Breast epithelium (tissue), 4 donors: ENCODE data around the gene SRP72. TPM values are rescaled to one million over a fixed set of nuclear protein-coding genes. Genes with fewer than 3 reads are reported as not detected.

Experiments
- DNase-seq, 2 donors: peaks; one replicate each; pipeline ENCODE4 v3.0.0-alpha.2; 2019; ENCODE audit warnings: low spot score in 2 of 2
- H3K27ac ChIP-seq, 2 donors: fragments of 200-600 bp; sonication (generic) in 1 of 2; one replicate each; pipeline ENCODE4 v1.5.1; 2016 to 2019; ENCODE audit warnings: mild to moderate bottlenecking in 1 of 2
- H3K27me3 ChIP-seq, 2 donors: fragments of 200-600 bp; sonication (generic) in 1 of 2; one replicate each; pipeline versions ENCODE4 v1.5.1 to v1.6.0; 2017 to 2019; ENCODE audit warnings: control low read depth in 1 of 2, mild to moderate bottlenecking in 1 of 2
- H3K36me3 ChIP-seq: fragments of 200-600 bp; one replicate; pipeline ENCODE4 v1.5.1; 2019
- H3K4me1 ChIP-seq, 2 donors: fragments of 200-600 bp; sonication (generic); one replicate each; pipeline ENCODE4 v1.5.1; 2016 to 2019; ENCODE audit warnings: control low read depth in 1 of 2
- H3K4me3 ChIP-seq, 3 donors: fragments of 200-600 bp; sonication (generic); 1 replicate in 2 of 3; 2 replicates in 1 of 3; pipeline ENCODE4 v1.5.1; 2016 to 2019; ENCODE audit warnings: mild to moderate bottlenecking in 3 of 3, moderate library complexity in 2 of 3
- H3K9me3 ChIP-seq, 2 donors: fragments of 200-600 bp; sonication (generic) in 1 of 2; one replicate each; pipeline ENCODE4 v1.5.1; 2016 to 2019; ENCODE audit warnings: control low read depth in 1 of 2
- CTCF ChIP-seq, 3 donors: fragments of 450-650 bp; IDR thresholded peaks; one replicate each; pipeline ENCODE4 v1.5.1; 2016 to 2017; ENCODE audit warnings: antibody characterized with exemption in 3 of 3, mild to moderate bottlenecking in 3 of 3, moderate library complexity in 3 of 3
- POLR2A ChIP-seq: fragments of 450-650 bp; IDR thresholded peaks from one replicate; pipeline ENCODE4 v1.6.1; 2016; ENCODE audit warnings: antibody characterized with exemption, mild to moderate bottlenecking, moderate library complexity
- POLR2AphosphoS5 ChIP-seq, 3 donors: sonication (generic); formaldehyde crosslinking; IDR thresholded peaks; one replicate each; pipeline ENCODE4 v1.6.1; 2017; ENCODE audit warnings: antibody characterized with exemption in 3 of 3
- intact Hi-C: fragments of 100-400 bp; cut with DNase I; formaldehyde crosslinking; loops from one replicate; pipeline ENCODE4 v1.15.1; 2023; ENCODE audit warnings: low total_unique reads
- total RNA-seq, 3 donors: library from RNA; depleted of rRNA; stranded (reverse); fragments of >200 nt; gene quantifications; one replicate each; pipeline ENCODE4 v1.1.0, GENCODE V29; 2016

Gene SRP72
- total RNA-seq, 3 donors from 2014 or later, result 60.6 to 74.8 (median 71.8) TPM

- Histone ChIP-seq H3K9me3 (no peaks in the 10 kb centered on the region), H3K36me3 (no peaks in the 10 kb centered on the region), H3K4me1 (no peaks in the 10 kb centered on the region), H3K27me3 (no peaks in the 10 kb centered on the region), H3K4me3 (no peak overlapping the region), H3K27ac (no peak overlapping the region)
- TF ChIP-seq POLR2AphosphoS5 (IDR thresholded peaks at IDR 0.05), result no peak
- TF ChIP-seq POLR2A, result no peak
- no peak for DNase-seq
- intact Hi-C loops, result loop anchor here (10.0 kb wide), 1 partner anchor 106 kb away; the partner anchor contains the start of genes PAICS and PPAT
These were observed 73.4 kb downstream of the SRP72 start for GRCh38 chr4:56540826-56541225.

- intact Hi-C loops, result loop anchor here (10.0 kb wide), 1 partner anchor 110 kb away; the partner anchor contains the start of genes PAICS and PPAT
- Histone ChIP-seq H3K4me3 (peak overlapping the region; percentile 9 to 63 (median 44)), H3K27me3 (no peaks in the 10 kb centered on the region), H3K9me3 (no peaks in the 10 kb centered on the region), H3K36me3 (no peaks in the 10 kb centered on the region), H3K4me1 (no peaks in the 10 kb centered on the region), H3K27ac (no peak overlapping the region)
- DNase-seq, result peak; percentile 62 to 83
- TF ChIP-seq POLR2A (no peak), POLR2AphosphoS5 (IDR thresholded peaks at IDR 0.05) (peak; percentile 19 to 54 (median 27)), CTCF (IDR thresholded peaks at IDR 0.05) (peak; percentile 82 to 92 (median 89))
These were observed 77.2 kb downstream of the SRP72 start for GRCh38 chr4:56544573-56545131.

GRCh38 chr4:56550642-56551041, 83.2 kb downstream of the SRP72 start:
- TF ChIP-seq POLR2AphosphoS5 (IDR thresholded peaks at IDR 0.05) (no peak), POLR2A (no peak), CTCF (IDR thresholded peaks at IDR 0.05) (no peak)
- no peak for DNase-seq
- no peak overlapping the region for H3K4me3 ChIP-seq
- H3K36me3 ChIP-seq, result no peaks in the 10 kb centered on the region
- H3K9me3 ChIP-seq, result no peaks in the 10 kb centered on the region
- H3K4me1 ChIP-seq, result no peaks in the 10 kb centered on the region
- no peak overlapping the region for H3K27ac ChIP-seq
- no peaks in the 10 kb centered on the region for H3K27me3 ChIP-seq
- intact Hi-C loops, result no loop called here

DNA sequence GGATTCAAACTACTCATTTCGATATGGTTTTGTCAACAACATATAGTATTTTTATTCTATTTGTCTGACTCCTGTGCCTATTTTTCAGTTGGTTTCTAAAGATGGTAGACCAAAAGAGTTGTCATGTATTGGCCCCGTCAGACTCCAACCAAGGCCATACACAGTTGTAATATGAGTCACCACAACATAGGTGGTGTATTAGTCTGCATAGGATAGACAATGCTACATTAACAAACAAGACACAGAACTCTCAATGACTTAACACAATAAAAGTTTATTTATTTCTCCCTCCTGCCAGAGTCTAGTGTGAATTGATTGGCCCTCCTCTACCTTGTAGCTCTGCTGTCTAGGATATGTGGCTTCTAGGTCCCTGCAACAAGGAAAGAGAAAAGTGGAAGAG, 84.1 kb downstream of the SRP72 start:
- Histone ChIP-seq H3K9me3 (no peaks in the 10 kb centered on the region), H3K27me3 (no peaks in the 10 kb centered on the region), H3K27ac (no peak overlapping the region), H3K4me3 (no peak overlapping the region), H3K36me3 (no peaks in the 10 kb centered on the region), H3K4me1 (no peaks in the 10 kb centered on the region)
- no peak for DNase-seq
- intact Hi-C loops, result no loop called here
- TF ChIP-seq CTCF (IDR thresholded peaks at IDR 0.05), result no peak
- TF ChIP-seq POLR2AphosphoS5 (IDR thresholded peaks at IDR 0.05), result no peak
- no peak for TF ChIP-seq POLR2A

- Histone ChIP-seq H3K27me3 (no peaks in the 10 kb centered on the region), H3K4me3 (no peak overlapping the region), H3K4me1 (no peaks in the 10 kb centered on the region), H3K27ac (no peak overlapping the region), H3K9me3 (no peaks in the 10 kb centered on the region), H3K36me3 (no peaks in the 10 kb centered on the region)
- DNase-seq, result no peak
- intact Hi-C loops, result no loop called here
- no peak for TF ChIP-seq CTCF (IDR thresholded peaks at IDR 0.05)
- TF ChIP-seq POLR2AphosphoS5 (IDR thresholded peaks at IDR 0.05), result no peak
- no peak for TF ChIP-seq POLR2A
These were observed 84.9 kb downstream of the SRP72 start for GRCh38 chr4:56552273-56552672.

Other genes starting within 250 kb of the SRP72 start
- gene AASDH, start 80.1 kb upstream of the SRP72 start, total RNA-seq, result 10 to 100 TPM; 10.4 to 18.3 (median 13.1) TPM
- gene PPAT, start 32.0 kb upstream of the SRP72 start, total RNA-seq, result 1 to 10 TPM; 5.6 to 8.9 (median 6.6) TPM
- gene PAICS, start 31.4 kb upstream of the SRP72 start, total RNA-seq, result 10 to 100 TPM; 31.8 to 37.2 (median 35.1) TPM
- not detected for gene ARL9, start 38.2 kb downstream of the SRP72 start, total RNA-seq
- 1 to 10 TPM; 3.8 to 9.8 (median 4.8) TPM for gene HOPX, start 213.7 kb downstream of the SRP72 start, total RNA-seq